ENCODE results near the gene SEM1.

The SEM1 gene

DNA sequence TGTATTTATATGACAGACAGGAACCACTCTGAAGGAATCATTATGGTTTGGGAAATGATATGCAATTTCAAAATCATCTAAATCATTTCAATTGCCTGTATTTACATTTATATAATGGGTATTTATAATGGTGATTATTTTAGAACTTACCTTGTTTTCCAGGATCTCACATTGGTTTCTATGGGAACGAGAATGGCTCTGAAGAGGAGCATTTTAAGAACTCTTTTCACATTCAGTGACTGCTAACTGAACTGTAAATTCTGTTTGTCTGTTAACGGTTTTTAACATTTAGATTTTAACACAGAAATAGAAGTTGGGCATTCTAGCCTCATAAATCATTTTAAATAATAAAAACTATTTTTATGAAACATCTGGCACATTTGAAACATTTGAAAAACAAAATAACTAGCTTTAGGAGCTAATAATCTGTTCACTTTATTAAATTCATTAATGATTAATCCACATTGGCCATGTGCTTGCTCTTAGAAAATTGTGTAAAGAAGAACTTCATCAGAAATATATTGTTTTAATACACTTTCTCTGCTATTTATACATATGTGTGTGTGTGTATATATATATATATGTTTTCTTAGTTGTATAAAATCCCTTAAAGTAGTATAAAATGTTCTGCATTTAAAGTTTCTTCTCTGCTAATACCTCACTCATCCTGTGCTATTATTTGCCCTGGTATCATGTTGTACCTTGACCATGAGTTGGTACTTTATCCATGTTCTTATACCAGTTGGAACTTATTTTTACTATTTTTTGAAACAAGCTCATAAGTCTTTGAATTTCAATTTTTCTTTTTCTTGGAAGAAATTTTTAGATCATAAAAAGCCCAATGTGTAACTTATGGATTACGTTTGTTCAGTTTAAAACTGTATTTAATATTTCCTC is 8.7 kb upstream of the SEM1 start:
- TF ChIP-seq GATA3 (IDR thresholded peaks at IDR 0.05; ENCODE audit: low read depth, low read length) = no peak
- TF ChIP-seq GATA2 (IDR thresholded peaks at IDR 0.05; ENCODE audit: low read depth, low read length) = no peak

DNA sequence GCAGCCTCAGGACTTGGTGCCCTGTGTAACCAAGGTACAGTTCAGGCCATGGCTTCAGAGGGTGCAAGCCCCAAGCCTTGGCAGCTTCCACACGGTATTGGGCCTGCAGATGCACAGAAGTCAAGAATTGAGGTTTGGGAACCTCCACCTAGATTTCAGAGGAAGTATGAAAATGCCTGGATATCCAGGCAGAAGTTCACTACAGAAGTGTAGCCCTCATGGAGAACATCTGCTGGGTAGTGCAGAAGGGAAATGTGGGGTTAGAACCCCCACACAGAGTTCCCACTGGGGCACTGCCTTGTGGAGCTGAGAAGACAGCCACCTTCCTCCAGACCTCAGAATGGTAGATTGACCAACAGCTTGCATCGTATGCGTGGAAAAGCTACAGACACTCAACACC is 3.4 kb upstream of the SEM1 start:
- TF ChIP-seq GATA2 (IDR thresholded peaks at IDR 0.05; ENCODE audit: low read depth, low read length) = no peak
- TF ChIP-seq GATA3 (IDR thresholded peaks at IDR 0.05; ENCODE audit: low read depth, low read length) = no peak

DNA sequence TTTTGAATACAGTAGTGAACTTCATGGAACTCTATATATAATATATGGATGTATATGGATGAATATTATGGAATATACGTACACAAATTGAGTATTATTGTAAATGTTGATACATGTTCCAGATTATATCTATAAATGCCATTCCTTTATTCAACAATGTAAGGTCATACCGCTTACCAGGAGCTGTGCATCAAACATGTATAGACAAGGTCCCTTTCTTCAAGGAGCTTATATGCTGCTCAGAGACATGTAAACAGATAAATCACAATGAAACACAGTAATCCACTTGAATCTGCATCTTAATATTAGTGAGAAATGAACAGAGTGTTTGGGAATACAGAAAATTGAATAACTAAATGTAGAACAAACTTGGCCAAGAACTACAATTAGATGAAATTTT is 898 bp upstream of the SEM1 start:
- TF ChIP-seq GATA3 (IDR thresholded peaks at IDR 0.05; ENCODE audit: low read depth, low read length) = no peak
- no peak for TF ChIP-seq GATA2 (IDR thresholded peaks at IDR 0.05; ENCODE audit: low read depth, low read length)

DNA sequence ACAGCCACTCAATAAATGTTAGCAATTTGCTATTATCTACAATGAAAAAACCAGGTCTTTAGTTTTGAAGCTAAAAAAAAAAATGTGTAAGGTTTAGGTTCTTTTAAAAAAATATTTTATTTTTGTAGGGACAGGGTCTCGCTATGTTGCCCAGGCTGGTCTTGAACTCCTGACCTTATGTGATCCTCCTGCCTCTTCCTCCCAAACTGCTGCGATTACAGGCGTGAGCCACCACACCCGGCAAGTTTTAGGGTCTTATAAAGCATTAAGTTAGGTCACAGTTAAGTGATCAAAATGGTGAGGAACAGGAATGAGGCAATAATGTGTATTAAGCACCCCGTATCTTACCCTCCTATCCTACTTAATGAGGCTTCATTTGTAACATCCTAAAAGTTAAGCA is 774 bp downstream of the SEM1 start:
- no peak for TF ChIP-seq GATA2 (IDR thresholded peaks at IDR 0.05; ENCODE audit: low read depth, low read length)
- TF ChIP-seq GATA3 (IDR thresholded peaks at IDR 0.05; ENCODE audit: low read depth, low read length) = no peak

DNA sequence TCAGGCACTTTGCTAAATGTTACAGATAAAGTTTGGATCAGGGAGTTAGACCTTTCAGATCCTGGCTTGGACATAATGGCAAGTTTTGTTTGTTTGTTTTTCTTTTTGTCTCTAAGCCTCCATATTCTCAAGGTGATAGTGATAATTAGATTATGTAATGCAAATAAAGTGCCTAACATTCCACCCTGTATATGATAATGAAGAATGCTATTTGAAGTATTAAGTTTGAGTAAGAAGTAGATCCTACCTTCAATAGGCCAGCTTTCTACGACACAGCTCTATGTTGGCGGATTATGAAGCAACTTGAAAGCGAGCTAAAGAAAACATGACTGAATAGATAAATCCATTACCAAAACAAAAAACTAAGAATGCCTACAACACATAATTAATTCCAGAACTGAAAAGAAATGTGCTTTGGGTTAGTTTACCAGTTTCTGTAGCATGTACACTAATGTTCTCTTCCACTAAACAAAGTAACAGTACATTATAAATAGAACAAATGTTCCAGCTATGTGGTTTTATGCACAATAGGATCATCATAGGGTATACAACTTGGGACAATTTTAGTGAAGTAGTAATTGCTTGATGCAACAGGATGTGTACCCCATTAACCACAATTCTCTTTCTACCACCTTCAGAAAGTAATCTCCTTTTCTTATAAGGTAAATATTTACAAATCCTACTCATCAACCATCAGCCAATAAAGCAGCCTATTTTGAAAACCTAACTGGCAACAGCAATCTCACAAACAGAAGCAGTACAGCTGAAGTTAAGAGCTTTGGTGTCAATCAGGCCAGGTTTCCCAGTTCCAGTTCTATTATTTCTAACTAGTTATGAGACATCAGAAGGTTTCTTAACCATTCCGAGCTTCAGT is 1.5 kb downstream of the SEM1 start:
- no peak for TF ChIP-seq GATA3 (IDR thresholded peaks at IDR 0.05; ENCODE audit: low read depth, low read length)
- no peak for TF ChIP-seq GATA2 (IDR thresholded peaks at IDR 0.05; ENCODE audit: low read depth, low read length)

DNA sequence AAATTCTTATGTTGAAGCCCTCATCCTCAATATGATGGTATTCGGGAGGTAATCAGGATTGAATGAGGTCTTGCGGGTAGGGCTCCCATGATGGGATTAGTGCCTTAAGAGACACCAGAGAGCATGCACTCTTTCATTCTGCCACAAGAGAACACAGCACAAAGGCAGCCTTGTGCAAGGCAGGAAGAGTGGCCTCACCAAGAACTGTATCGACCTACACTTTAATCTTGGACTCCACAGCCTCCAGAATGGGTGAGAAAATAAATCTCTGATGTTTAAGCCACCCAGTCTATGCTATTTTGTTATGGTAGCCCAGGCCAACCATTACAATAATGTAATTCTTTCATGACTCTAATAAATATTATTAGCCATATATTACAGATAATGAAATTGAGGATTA is 8.4 kb downstream of the SEM1 start:
- TF ChIP-seq GATA2 (IDR thresholded peaks at IDR 0.05; ENCODE audit: low read depth, low read length) (no peak), GATA3 (IDR thresholded peaks at IDR 0.05; ENCODE audit: low read depth, low read length) (no peak)

DNA sequence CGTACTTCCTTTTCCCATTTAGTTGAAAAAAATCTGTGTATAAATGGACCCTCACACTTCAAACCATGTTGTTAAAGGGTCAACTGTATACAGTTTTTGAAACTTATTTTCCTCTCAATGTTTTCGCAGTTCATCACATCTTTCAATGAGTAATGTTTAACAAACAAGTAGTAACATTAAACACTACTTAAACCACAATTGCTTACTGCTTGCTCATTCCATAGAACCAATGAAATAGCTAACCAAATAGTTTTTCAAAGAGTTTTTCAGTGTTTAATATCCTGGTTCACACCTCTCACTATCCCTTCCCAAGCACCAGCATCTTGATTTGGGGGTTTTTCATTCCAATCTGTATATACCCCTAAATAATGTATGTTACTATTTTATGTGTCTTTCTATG is 9.1 kb downstream of the SEM1 start:
- TF ChIP-seq GATA2 (IDR thresholded peaks at IDR 0.05; ENCODE audit: low read depth, low read length) = no peak
- TF ChIP-seq GATA3 (IDR thresholded peaks at IDR 0.05; ENCODE audit: low read depth, low read length) = no peak

DNA sequence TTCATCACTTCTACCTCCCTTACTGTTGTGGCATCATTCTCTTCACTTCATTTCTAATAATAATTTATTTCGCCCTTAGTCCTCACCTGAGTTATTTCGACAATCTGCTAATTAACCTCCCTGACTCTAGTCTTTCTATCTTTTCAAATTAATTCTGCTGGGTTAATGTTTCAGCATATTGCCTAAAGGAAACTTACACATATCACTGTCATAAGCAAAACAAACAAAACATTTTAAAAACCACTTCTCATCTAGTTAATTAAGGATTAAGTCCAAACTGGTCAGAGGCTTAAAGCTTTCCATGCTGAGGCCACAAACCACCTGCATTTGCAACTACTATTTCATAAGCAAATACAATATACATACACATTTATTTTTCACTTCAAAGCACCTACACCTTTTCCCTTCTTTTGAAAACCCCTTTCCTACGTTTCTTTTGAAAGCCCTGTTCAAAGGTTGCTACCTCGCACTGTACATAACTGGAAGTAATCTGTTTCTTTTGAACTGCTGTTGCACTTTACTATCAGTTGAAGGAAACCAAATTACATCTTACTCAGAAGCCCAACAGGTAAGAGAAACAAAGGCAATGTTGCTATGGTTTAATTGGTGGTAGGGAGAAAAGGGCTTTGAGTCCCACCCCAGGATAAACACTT is 10.3 kb downstream of the SEM1 start:
- TF ChIP-seq GATA2 (IDR thresholded peaks at IDR 0.05; ENCODE audit: low read depth, low read length) = no peak
- TF ChIP-seq GATA3 (IDR thresholded peaks at IDR 0.05; ENCODE audit: low read depth, low read length) = no peak

DNA sequence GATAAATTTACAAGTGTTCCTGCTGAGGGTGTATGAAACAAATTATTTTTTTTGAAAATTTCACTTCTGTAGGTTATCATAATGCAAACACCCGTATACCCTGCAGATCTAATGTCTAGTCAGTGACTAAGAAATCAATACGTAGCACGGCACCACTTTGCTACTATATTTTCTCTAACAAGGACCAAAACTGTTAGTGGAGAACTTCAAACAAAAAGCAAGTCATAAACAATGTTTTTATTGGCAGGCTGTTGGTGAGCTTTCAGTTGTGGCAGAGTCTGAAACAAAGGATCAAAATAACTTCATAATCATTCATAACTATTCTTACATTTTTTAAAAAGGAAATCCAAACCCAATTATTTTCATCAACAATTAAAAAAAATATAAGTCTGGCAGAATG is 11.8 kb downstream of the SEM1 start:
- TF ChIP-seq GATA3 (IDR thresholded peaks at IDR 0.05; ENCODE audit: low read depth, low read length) (no peak; the same call in 1 of the 2 replicates), GATA2 (IDR thresholded peaks at IDR 0.05; ENCODE audit: low read depth, low read length) (no peak)

DNA sequence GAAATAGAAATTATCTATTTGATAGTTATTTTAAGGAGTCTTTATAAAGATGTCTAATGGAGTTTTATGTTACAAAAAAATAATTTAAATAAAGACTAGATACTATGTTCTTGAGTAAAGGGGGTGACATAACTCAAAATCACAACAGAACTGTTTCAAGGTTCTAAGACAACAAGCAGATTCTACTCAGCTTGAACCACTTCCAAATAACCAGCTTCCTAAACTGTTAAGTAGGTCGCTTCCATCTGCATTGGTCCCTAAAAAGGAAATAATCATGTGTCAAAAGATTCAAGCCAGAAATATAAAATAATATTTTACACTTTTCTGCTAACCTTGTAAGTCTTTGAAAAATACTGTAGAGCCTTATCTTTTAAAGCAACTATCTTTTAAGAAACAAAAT is 14.1 kb downstream of the SEM1 start:
- TF ChIP-seq GATA3 (IDR thresholded peaks at IDR 0.05; ENCODE audit: low read depth, low read length) = no peak
- TF ChIP-seq GATA2 (IDR thresholded peaks at IDR 0.05; ENCODE audit: low read depth, low read length) = no peak

DNA sequence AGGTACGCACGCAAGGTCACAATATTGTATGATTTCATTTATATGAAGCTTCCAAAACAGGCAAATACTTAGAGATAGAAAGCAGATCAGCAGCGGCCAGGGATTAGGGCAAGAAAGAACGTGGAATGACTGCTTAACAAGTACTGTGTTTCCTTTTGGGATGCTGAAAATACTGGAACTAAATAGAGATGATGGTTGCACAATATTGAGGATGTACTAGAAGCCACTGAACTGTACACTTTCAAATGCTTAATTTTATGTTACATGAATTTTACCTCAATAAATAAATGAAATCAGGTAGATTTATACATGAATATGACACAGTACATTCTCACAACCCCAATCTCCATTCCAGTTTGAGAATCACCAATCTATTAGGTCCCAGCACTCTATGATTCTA is 15.6 kb downstream of the SEM1 start:
- no peak for TF ChIP-seq GATA3 (IDR thresholded peaks at IDR 0.05; ENCODE audit: low read depth, low read length)
- TF ChIP-seq GATA2 (IDR thresholded peaks at IDR 0.05; ENCODE audit: low read depth, low read length) = no peak

DNA sequence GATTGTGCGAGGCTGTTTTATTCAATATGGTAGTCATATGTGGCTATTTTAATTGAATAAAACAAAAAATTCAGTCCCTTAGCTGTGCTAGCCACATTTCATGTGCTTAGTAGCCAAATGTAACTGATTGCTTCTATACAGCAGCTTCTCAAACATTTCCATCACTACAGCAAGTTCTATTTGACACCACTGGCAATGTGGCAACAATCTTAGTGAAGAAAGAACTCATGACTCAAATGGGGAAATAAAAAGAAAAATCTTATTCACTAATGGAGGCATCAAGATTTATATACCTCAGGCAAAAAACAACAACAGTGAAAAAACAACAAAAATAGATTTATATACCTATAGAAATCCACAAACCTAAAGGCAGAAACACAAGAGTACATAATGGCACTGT is 17.9 kb downstream of the SEM1 start:
- no peak for TF ChIP-seq GATA2 (IDR thresholded peaks at IDR 0.05; ENCODE audit: low read depth, low read length)
- no peak for TF ChIP-seq GATA3 (IDR thresholded peaks at IDR 0.05; ENCODE audit: low read depth, low read length)

DNA sequence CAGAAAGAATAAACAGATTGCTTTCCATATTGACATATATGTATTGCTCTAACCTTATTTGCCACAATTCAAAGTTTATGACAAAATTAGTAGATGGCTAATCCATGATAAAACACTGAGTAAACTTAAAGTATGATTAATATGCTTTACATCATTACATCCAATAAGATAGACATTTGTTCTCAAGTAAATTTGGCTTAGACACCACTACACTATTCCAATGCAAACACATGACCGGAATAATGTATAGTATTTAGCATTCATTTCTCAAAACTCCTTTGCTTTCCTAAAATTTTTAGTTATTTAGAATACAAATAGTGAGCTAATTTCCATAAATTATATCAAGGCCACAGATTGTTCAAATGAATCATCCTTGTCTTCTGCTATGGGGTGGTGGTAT is 20.2 kb downstream of the SEM1 start:
- no peak for TF ChIP-seq GATA2 (IDR thresholded peaks at IDR 0.05; ENCODE audit: low read depth, low read length)
- TF ChIP-seq GATA3 (IDR thresholded peaks at IDR 0.05; ENCODE audit: low read depth, low read length) = no peak

DNA sequence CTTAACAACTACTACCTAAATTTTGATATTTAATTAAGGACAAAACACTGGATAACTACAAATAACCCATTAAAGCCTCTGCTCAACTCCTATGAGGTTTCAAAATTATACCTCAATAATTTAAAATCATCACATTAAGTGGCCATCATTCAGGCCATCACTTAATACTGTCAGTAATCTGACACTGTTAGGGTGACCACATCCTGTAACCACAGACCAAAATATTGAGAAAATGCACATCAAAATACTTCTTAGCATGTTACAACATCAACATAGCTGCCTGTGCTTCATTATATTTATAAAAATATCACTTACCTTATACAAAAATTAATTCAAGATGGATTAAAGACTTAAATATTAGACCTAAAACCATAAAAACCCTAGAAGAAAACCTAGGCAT is 23.3 kb downstream of the SEM1 start:
- TF ChIP-seq GATA2 (IDR thresholded peaks at IDR 0.05; ENCODE audit: low read depth, low read length) (no peak), GATA3 (IDR thresholded peaks at IDR 0.05; ENCODE audit: low read depth, low read length) (no peak)

Data from SH-SY5Y (cell line).